Astrocyte of the cerebellum (primary cell): ENCODE data around the gene SLC5A4.

ENCODE experiments used
- DNase-seq: peaks from one replicate; pipeline ENCODE4 v3.0.0-alpha.2; 2011; ENCODE audit warnings: low read depth
- H3K4me3 ChIP-seq: 2 replicates; pipeline ENCODE4 v1.5.1; 2011; ENCODE audit warnings: mild to moderate bottlenecking, low read depth, low read length, moderate library complexity
- CTCF ChIP-seq: IDR thresholded peaks from 2 replicates; pipeline ENCODE4 v1.5.1; 2012; ENCODE audit warnings: low read length, low read depth, moderate library complexity, mild to moderate bottlenecking; ENCODE audit errors: missing control alignments
- in situ Hi-C: cut with HindIII; loops from 2 replicates; pipeline ENCODE4 v1.10.0; 2017; ENCODE audit warnings: low sequenced_read_pairs

The SLC5A4 gene

DNA sequence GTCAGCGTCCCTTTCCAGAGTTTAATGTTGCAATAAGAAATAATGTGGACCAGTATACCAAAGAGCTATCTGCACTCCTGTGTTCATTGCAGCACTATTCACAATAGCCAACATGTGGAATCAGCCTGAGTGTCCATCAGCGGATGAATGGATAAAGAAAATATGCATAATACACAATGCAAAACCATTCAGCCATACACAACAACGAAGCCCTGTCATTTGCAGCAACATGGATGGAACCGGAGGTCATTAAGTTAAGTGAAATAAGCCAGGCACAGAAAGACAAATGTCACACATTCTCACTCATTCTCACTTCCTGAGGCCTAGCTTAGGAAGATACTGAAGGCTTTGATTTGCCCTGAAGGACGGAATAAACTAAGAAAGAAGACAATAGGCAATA lies 22.1 kb downstream of the SLC5A4 start:
- no peak for DNase-seq
- H3K4me3 ChIP-seq = no peak overlapping the region
- TF ChIP-seq CTCF = no peak
- in situ Hi-C loops = no loop called here

DNA sequence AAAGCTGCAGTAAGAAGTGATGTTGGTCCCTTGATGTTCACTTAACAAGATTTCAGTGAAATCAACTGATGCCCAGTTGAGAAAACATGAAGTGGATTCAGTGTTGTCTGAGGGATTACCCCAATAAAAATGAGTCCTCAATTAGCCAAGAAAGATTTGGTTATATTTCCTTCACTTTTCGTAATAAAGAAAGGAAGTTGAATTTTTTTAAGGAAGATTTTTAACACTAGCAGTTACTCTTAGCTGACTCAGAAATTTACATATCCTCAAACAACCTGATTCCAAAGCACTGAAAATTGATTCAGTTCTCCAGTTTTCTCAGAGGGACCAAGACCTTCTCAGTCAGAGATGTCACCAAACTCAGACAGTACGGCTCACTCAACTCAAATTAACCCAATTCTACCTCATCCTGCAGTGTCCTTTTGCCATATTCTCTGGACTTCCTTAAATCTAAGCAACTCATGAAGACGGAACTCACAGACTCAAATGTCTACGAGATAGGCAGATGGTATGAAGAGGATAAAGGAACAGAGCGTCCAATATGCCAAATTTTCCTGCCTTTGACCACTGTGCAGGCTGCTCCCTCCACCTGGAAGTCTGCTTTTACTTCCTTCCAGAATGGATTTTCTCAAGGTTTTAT lies 22.8 kb downstream of the SLC5A4 start:
- DNase-seq = no peak
- no peak overlapping the region for H3K4me3 ChIP-seq
- in situ Hi-C loops = no loop called here
- TF ChIP-seq CTCF = no peak

DNA sequence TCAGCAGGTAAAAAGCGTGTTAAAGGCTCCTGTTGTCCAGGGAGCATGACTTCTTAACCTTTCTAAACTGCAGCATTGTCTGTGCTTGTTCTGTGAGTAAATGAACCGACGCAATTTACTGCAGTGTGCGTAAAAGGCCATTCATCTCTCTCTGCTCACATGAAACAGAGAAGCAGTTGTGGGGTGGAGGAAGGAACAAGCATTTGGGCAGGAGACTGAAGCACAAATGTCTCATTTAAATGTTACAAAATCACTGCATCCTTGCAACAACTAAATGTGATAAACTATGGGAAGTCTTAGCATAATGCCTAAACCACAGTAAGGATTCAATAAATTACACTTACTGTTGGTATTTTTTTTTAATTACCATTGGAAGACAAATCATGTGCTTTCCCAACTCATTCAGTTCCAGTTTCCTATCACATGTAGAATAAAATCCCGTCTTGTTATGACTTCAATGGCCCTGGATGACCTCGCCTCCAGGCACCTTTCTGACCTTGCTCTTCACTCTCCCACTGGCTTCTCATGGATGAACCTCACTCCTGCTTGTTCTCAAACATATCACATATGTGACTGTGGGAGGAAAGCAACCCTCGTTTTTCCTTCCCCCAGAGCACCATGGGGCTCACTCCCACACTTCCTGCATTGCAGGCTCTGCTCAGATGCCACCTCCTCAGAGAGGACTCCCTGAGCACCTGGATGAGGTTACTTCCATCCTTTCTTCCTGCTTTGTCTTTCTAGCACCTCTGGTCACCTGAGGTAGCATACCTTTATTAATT lies 28.6 kb downstream of the SLC5A4 start:
- in situ Hi-C loops = no loop called here

DNA sequence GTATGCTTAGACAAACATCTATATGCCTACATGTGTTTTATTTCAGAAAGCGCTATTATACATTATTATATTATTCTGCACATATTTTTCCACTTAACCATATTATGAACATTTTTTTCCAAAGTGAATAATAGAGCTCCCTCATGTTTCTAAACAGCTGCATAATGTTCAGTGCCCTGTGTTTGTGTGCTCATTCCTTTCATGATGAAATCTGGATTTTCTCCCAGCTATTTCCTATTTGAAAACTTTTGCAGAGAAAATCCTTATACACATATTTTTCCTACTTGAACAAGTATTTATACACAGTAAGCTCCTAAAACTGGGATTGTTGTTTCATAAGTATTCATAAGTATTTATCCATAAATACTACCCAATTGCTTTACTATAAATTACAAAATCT lies 32.2 kb downstream of the SLC5A4 start:
- no peak overlapping the region for H3K4me3 ChIP-seq
- in situ Hi-C loops = no loop called here
- DNase-seq = no peak
- no peak for TF ChIP-seq CTCF

More for the DNA sequence above, 28.6 kb downstream of the SLC5A4 start:
- no peak overlapping the region for H3K4me3 ChIP-seq
- no peak for DNase-seq
- TF ChIP-seq CTCF = no peak

GRCh38 chr22:32219026-32219425 lies 36.1 kb downstream of the SLC5A4 start:
- no peak for DNase-seq
- no peak overlapping the region for H3K4me3 ChIP-seq
- in situ Hi-C loops = loop anchor here (5.0 kb wide), 1 partner anchor 53 kb away; no protein-coding TSS in a partner anchor
- no peak for TF ChIP-seq CTCF

DNA sequence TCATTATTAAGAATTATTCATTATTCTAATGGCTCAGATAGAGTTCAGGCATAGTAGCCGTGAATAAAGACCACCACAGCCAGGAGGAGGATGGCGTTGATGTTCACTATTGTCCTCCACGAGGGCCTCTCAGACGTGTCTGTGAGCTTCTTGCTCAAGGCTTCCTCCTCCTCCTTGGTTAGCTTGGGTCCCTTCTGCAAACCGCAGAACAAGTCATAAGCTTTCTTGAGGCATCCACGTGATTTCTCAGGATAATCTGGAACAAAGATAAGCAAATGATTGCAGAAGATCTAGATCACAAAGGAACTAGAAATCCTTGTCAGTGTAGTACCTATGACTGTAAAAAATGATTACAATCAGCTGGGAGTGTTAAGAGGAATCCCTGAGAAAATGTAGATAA lies 36.7 kb downstream of the SLC5A4 start:
- in situ Hi-C loops = loop anchor here (5.0 kb wide), 1 partner anchor 54 kb away; no protein-coding TSS in a partner anchor
- H3K4me3 ChIP-seq = no peak overlapping the region
- no peak for DNase-seq
- TF ChIP-seq CTCF = no peak
